Liver (tissue), 9 donors: ENCODE data around the gene BIK. TPM values are rescaled to one million over a fixed set of nuclear protein-coding genes. Genes with fewer than 3 reads are reported as not detected.

Experiments
- DNase-seq: peaks from one replicate; pipeline ENCODE4 v3.0.0-alpha.2; 2017; ENCODE audit warnings: low spot score
- H3K27ac ChIP-seq, 2 donors: one replicate each; pipeline ENCODE4 v1.7.0; 2013; ENCODE audit warnings: inconsistent platforms in 2 of 2, low read length in 2 of 2, control low read depth in 1 of 2, low read depth in 1 of 2, mild to moderate bottlenecking in 1 of 2
- H3K27me3 ChIP-seq, 4 donors: one replicate each; pipeline versions ENCODE4 v1.6.1 to v1.7.0; 2013; ENCODE audit warnings: low read length in 3 of 4, inconsistent platforms in 1 of 4, mild to moderate bottlenecking in 1 of 4, moderate library complexity in 1 of 4; ENCODE audit not compliant: control insufficient read depth in 4 of 4, insufficient read depth in 4 of 4
- H3K36me3 ChIP-seq, 4 donors: one replicate each; pipeline versions ENCODE4 v1.6.1 to v1.7.0; 2013; ENCODE audit warnings: low read length in 3 of 4, mild to moderate bottlenecking in 3 of 4, low read depth in 1 of 4, moderate library complexity in 1 of 4; ENCODE audit not compliant: control insufficient read depth in 4 of 4, insufficient read depth in 3 of 4
- H3K4me1 ChIP-seq, 4 donors: one replicate each; pipeline versions ENCODE4 v1.6.1 to v1.7.0; 2013; ENCODE audit warnings: low read length in 3 of 4, mild to moderate bottlenecking in 3 of 4, moderate library complexity in 1 of 4; ENCODE audit not compliant: control insufficient read depth in 4 of 4, insufficient read depth in 4 of 4
- H3K4me3 ChIP-seq, 3 donors: one replicate each; pipeline versions ENCODE4 v1.6.1 to v1.7.0; 2013; ENCODE audit warnings: low read length in 3 of 3, control low read depth in 1 of 3, low read depth in 1 of 3, mild to moderate bottlenecking in 1 of 3
- H3K9ac ChIP-seq, 2 donors: one replicate each; pipeline ENCODE4 v1.7.0; 2013; ENCODE audit warnings: low read length in 2 of 2, mild to moderate bottlenecking in 2 of 2, moderate library complexity in 2 of 2, control low read depth in 1 of 2, low read depth in 1 of 2
- H3K9me3 ChIP-seq, 4 donors: one replicate each; pipeline versions ENCODE4 v1.6.1 to v1.7.0; 2013; ENCODE audit warnings: low read length in 3 of 4; ENCODE audit not compliant: control insufficient read depth in 4 of 4
- ATF3 ChIP-seq: IDR thresholded peaks from 2 replicates; pipeline ENCODE4 v1.6.1; 2016; ENCODE audit warnings: antibody characterized with exemption
- CTCF ChIP-seq: fragments of 150-350 bp; IDR thresholded peaks from 2 replicates; pipeline ENCODE4 v1.5.1; 2017; ENCODE audit warnings: improper control_type of control experiment, low read depth, low read length; ENCODE audit not compliant: missing input control
- EGR1 ChIP-seq, 2 donors: IDR thresholded peaks; 2 replicates each; pipeline ENCODE4 v1.6.1; 2016 to 2018; ENCODE audit warnings: antibody characterized with exemption in 2 of 2, low read depth in 2 of 2
- FOXA1 ChIP-seq: IDR thresholded peaks from 2 replicates; pipeline ENCODE4 v1.6.1; 2016; ENCODE audit warnings: antibody characterized with exemption
- FOXA2 ChIP-seq: IDR thresholded peaks from 2 replicates; pipeline ENCODE4 v1.6.1; 2016; ENCODE audit warnings: antibody characterized with exemption
- GABPA ChIP-seq, 2 donors: IDR thresholded peaks in 1 of 2; conservative IDR thresholded peaks in 1 of 2; 2 replicates each; pipeline ENCODE4 v1.6.1; 2016; ENCODE audit warnings: antibody characterized with exemption in 2 of 2, mild to moderate bottlenecking in 1 of 2, moderate library complexity in 1 of 2
- HNF4A ChIP-seq, 2 donors: conservative IDR thresholded peaks; 2 replicates each; pipeline ENCODE4 v1.6.1; 2016; ENCODE audit warnings: antibody characterized with exemption in 2 of 2, mild to moderate bottlenecking in 2 of 2
- MAX ChIP-seq: IDR thresholded peaks from 2 replicates; pipeline ENCODE4 v1.6.1; 2016; ENCODE audit warnings: antibody characterized with exemption
- NR2F2 ChIP-seq: IDR thresholded peaks from 2 replicates; pipeline ENCODE4 v1.6.1; 2016; ENCODE audit warnings: antibody characterized with exemption
- RAD21 ChIP-seq, 2 donors: IDR thresholded peaks; 2 replicates each; pipeline ENCODE4 v1.6.1; 2016; ENCODE audit warnings: antibody characterized with exemption in 2 of 2, mild to moderate bottlenecking in 2 of 2
- REST ChIP-seq: IDR thresholded peaks from 2 replicates; pipeline ENCODE4 v1.6.1; 2016; ENCODE audit warnings: antibody characterized with exemption, mild to moderate bottlenecking
- RXRA ChIP-seq, 2 donors: IDR thresholded peaks; 2 replicates each; pipeline ENCODE4 v1.6.1; 2017 to 2018; ENCODE audit warnings: antibody characterized with exemption in 2 of 2, mild to moderate bottlenecking in 1 of 2
- TAF1 ChIP-seq: conservative IDR thresholded peaks from 2 replicates; pipeline ENCODE4 v1.6.1; 2016; ENCODE audit warnings: antibody characterized with exemption, mild to moderate bottlenecking
- WGBS: extraction: QIAGEN DNeasy Blood & Tissue Kit; methylation state at CpG from one replicate; pipeline ENCODE4 v1.1.7; 2013; 5-methylcytosine and 5-hydroxymethylcytosine counted together
- polyA plus RNA-seq, 2 donors: library from polyadenylated mRNA; stranded (reverse) in 1 of 2; unstranded in 1 of 2; fragments of 200-250 nt in 1 of 2; fragments of >200 nt in 1 of 2; fragmentation: Nextera tagmentation in 1 of 2; extraction: Ambion mirVana in 1 of 2; gene quantifications; one replicate each; pipeline versions ENCODE4 v1.2.1 to v1.2.3, GENCODE V29; 2013 to 2015
- total RNA-seq, 2 donors: library from RNA; depleted of rRNA; stranded (reverse); fragments of >200 nt; gene quantifications; one replicate each; pipeline ENCODE4 v1.2.3, GENCODE V29; 2014
- TF ChIP-seq, protein P1 (sequence below): IDR thresholded peaks from 2 replicates; pipeline ENCODE4 v1.6.1; 2016; ENCODE audit warnings: antibody characterized with exemption
- donor health status: healthy.
- donor health status: healthy.
- donor health status: healthy.
- donor health status: healthy.
- donor health status: healthy.

Gene BIK
- total and polyA plus RNA-seq, 4 donors: 0.23 to 0.89 (median 0.33) TPM; not detected in 1

DNA sequence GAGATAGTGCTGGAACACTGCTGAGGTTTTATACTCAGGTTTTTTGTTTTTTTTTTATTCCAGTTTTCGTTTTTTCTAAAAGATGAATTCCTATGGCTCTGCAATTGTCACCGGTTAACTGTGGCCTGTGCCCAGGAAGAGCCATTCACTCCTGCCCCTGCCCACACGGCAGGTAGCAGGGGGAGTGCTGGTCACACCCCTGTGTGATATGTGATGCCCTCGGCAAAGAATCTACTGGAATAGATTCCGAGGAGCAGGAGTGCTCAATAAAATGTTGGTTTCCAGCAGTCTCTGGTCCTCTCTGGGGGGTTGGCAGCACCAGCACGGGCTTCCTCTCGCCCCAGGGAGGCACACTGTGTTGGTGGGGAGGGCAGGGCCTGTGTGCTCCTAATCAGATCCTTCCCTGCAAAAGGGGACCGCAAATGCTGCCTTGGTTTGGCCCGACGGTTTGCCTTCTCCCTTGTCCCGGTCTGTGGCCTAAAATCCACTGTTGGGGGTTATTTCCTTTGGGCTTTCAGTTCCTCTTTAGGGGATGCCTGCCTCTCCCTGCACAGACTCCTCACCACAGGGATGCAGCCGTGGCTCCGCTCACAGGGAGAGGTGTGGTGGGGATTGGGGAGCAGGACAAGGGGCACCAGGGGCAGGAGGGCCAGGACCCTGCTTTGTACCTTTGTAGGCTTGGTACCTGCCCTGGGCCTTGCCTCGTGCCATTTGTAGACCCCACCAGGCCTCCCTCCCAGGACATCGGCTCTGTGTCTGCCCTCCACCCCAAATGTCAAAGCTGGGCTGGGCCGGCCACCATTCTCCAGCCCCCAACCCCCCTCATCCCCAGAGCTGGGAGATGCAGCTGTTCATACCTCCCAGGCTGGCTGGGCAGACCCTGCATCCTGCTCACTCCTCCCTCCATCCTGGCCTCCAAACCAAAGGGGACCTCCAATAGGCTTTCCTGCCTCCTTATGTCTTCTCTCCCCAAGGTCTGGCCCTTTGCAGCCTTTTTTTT, 19.2 kb downstream of the BIK start (continued):
- TF ChIP-seq, protein P1, sequence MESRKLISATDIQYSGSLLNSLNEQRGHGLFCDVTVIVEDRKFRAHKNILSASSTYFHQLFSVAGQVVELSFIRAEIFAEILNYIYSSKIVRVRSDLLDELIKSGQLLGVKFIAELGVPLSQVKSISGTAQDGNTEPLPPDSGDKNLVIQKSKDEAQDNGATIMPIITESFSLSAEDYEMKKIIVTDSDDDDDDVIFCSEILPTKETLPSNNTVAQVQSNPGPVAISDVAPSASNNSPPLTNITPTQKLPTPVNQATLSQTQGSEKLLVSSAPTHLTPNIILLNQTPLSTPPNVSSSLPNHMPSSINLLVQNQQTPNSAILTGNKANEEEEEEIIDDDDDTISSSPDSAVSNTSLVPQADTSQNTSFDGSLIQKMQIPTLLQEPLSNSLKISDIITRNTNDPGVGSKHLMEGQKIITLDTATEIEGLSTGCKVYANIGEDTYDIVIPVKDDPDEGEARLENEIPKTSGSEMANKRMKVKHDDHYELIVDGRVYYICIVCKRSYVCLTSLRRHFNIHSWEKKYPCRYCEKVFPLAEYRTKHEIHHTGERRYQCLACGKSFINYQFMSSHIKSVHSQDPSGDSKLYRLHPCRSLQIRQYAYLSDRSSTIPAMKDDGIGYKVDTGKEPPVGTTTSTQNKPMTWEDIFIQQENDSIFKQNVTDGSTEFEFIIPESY: no peak
- no peak for TF ChIP-seq GABPA (IDR thresholded peaks at IDR 0.05 in 1 of 2, conservative IDR thresholded peaks at IDR 0.05 in 1 of 2)

DNA sequence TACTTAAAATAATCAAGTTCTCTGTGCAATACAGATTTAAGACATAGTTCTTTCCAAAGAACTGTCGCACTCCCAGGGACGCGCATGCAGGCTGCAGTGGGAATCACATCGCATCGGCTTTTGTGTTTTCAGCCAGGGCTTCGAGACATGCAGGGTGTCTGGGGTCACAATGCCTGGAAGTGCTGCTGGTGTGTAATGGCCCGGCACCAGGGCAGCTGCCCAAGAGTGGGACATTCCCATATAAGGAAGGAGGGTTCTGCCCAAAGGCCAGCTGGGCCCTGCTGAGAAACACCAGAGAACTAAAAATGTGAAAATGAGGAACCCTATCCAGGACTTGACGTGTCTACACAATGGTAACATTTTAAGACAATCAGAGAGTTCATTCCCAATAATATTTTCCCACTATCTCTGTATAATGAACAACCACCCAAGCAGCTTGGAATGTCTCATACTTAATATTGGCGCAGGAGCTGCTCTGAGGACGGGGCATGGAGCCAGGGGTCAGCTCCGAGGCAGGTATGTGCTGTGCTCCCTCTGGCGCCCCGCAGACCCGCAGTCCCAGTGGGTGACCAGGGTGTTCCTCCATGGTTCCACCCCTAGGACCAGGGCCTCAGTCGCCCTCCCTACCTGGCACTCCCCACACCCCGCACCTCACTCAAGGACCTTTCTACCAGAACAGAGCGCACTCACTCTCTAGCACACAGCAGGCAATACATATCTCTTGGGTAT, 21.4 kb downstream of the BIK start:
- Histone ChIP-seq H3K9me3 (no peaks in the 10 kb centered on the region), H3K4me3 (no peak overlapping the region), H3K27ac (no peak overlapping the region), H3K4me1 (no peaks in the 10 kb centered on the region), H3K27me3 (no peaks in the 10 kb centered on the region), H3K36me3 (peaks cover 0 to 30% (median 3%) of the 10 kb centered on the region in 4 donors), H3K9ac (no peak overlapping the region)
- peak; percentile 15 for TF ChIP-seq NR2F2
- TF ChIP-seq FOXA2: no peak
- no peak for TF ChIP-seq REST
- WGBS: 90% methylated on average over 17 of the region's 17 CpGs
- no peak for DNase-seq

DNA sequence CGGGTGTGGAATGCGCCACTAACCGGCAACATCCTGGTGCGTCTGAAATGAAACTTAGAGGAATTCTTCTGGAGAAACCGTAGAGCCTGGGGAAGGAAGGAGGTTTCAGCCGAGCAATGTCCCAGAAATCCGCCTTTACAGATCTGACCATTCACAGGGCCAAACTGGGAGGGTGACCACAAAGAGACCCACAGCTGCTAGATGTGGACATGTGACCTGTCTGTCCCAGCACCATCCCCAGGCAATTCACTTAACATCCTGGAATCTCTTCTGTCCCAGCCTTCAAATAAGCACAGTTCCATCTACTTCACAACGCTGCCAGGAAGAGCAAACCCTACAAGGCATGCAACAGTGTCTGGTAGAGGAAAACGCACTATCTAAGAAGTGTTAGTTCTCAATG, 22.9 kb downstream of the BIK start:
- Histone ChIP-seq H3K36me3 (peaks cover 0 to 42% (median 3%) of the 10 kb centered on the region in 4 donors), H3K27me3 (no peaks in the 10 kb centered on the region)
- no peak for TF ChIP-seq FOXA1
- TF ChIP-seq TAF1: no peak
- no peak for TF ChIP-seq RXRA (IDR thresholded peaks at IDR 0.05)
- no peak for TF ChIP-seq ATF3
- no peak for TF ChIP-seq EGR1 (IDR thresholded peaks at IDR 0.05; ENCODE audit: low read depth in 2 of 2)
- TF ChIP-seq HNF4A (conservative IDR thresholded peaks at IDR 0.05): no peak
- TF ChIP-seq CTCF: no peak
- no peak for TF ChIP-seq MAX
- TF ChIP-seq RAD21 (IDR thresholded peaks at IDR 0.05): no peak
- no peak for TF ChIP-seq GABPA (IDR thresholded peaks at IDR 0.05 in 1 of 2, conservative IDR thresholded peaks at IDR 0.05 in 1 of 2)
- no peak for TF ChIP-seq REST

More for the DNA sequence above, 22.9 kb downstream of the BIK start:
- no peaks in the 10 kb centered on the region for H3K4me1 ChIP-seq
- H3K9ac ChIP-seq: no peak overlapping the region
- no peak overlapping the region for H3K27ac ChIP-seq
- H3K9me3 ChIP-seq: no peaks in the 10 kb centered on the region
- 87% methylated on average over 9 of the region's 9 CpGs for WGBS
- no peak overlapping the region for H3K4me3 ChIP-seq
- DNase-seq: no peak
